ENCODE results near the gene EDNRA.

Gene EDNRA

GRCh38 chr4:147525494-147526271 is 44.8 kb downstream of the EDNRA start:
- H3K9ac ChIP-seq (ENCODE audit: low read depth, low read length), result no peak overlapping the region
- no peaks in the 10 kb centered on the region for H3K4me1 ChIP-seq (ENCODE audit: insufficient read depth, low read length)
- H3K27ac ChIP-seq (ENCODE audit: low read length), result no peak overlapping the region
- H3K4me3 ChIP-seq (ENCODE audit: low read length), result no peak overlapping the region
- H3K27me3 ChIP-seq (ENCODE audit: insufficient read depth, low read length), result no peaks in the 10 kb centered on the region
- H3K36me3 ChIP-seq (ENCODE audit: insufficient read depth, low read depth, low read length), result no peaks in the 10 kb centered on the region
- H3K9me3 ChIP-seq (ENCODE audit: insufficient read depth, low read depth, low read length), result no peaks in the 10 kb centered on the region

- no peak overlapping the region for H3K27ac ChIP-seq (ENCODE audit: low read length)
- no peak overlapping the region for H3K9ac ChIP-seq (ENCODE audit: low read depth, low read length)
- H3K4me1 ChIP-seq (ENCODE audit: insufficient read depth, low read length), result no peaks in the 10 kb centered on the region
- H3K27me3 ChIP-seq (ENCODE audit: insufficient read depth, low read length), result no peaks in the 10 kb centered on the region
- no peaks in the 10 kb centered on the region for H3K9me3 ChIP-seq (ENCODE audit: insufficient read depth, low read depth, low read length)
- H3K4me3 ChIP-seq (ENCODE audit: low read length), result no peak overlapping the region
- H3K36me3 ChIP-seq (ENCODE audit: insufficient read depth, low read depth, low read length), result no peaks in the 10 kb centered on the region
These were observed 45.4 kb downstream of the EDNRA start for GRCh38 chr4:147526272-147526654.

DNA sequence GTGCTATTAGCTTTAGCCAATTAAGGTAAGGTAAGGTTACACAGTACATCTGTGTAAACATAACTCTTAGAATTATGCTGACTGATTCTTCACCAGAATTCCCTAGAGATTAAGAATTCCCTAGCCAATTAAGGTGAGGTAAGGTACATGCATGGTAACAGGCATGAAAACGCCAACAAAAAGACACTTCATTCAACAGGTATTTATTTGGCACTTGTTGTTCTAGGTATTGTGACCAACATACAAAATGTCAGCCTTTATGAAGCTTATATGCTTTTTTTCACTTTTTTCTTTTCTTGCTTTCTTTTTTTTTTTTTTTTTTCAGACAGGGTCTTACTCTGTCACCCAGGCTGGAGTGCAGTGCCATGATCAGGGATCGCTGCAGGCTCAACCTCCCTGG is 47.2 kb downstream of the EDNRA start:
- Histone ChIP-seq H3K9me3 (ENCODE audit: insufficient read depth, low read depth, low read length) (no peaks in the 10 kb centered on the region), H3K9ac (ENCODE audit: low read depth, low read length) (no peak overlapping the region), H3K36me3 (ENCODE audit: insufficient read depth, low read depth, low read length) (no peaks in the 10 kb centered on the region), H3K4me3 (ENCODE audit: low read length) (no peak overlapping the region), H3K27ac (ENCODE audit: low read length) (no peak overlapping the region), H3K4me1 (ENCODE audit: insufficient read depth, low read length) (no peaks in the 10 kb centered on the region), H3K27me3 (ENCODE audit: insufficient read depth, low read length) (no peaks in the 10 kb centered on the region)

DNA sequence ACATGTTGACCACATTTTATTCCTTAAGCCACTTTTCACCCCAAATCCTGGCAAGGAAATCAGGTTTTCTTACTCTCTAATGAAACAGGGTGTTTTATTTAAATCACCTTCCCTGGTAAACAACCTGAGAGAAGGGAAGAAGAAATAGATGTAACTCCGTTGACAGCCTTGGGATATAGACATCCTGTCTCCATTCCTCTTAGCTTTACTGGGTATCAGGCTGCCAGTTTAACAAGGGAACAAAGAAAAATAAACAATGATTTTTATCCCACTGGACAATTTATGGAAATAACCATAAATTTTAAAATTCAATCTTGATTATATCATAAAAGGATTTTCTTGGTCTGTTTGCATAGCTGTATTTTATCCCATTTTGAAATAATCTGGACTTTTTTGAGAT is 49.2 kb downstream of the EDNRA start:
- no peaks in the 10 kb centered on the region for H3K9me3 ChIP-seq (ENCODE audit: insufficient read depth, low read depth, low read length)

GRCh38 chr4:147530723-147531122 is 49.8 kb downstream of the EDNRA start:
- Histone ChIP-seq H3K9me3 (ENCODE audit: insufficient read depth, low read depth, low read length) (no peaks in the 10 kb centered on the region), H3K36me3 (ENCODE audit: insufficient read depth, low read depth, low read length) (no peaks in the 10 kb centered on the region), H3K9ac (ENCODE audit: low read depth, low read length) (no peak overlapping the region), H3K4me1 (ENCODE audit: insufficient read depth, low read length) (no peaks in the 10 kb centered on the region), H3K4me3 (ENCODE audit: low read length) (no peak overlapping the region), H3K27ac (ENCODE audit: low read length) (no peak overlapping the region), H3K27me3 (ENCODE audit: insufficient read depth, low read length) (no peaks in the 10 kb centered on the region)

More for the DNA sequence above, 49.2 kb downstream of the EDNRA start:
- no peaks in the 10 kb centered on the region for H3K4me1 ChIP-seq (ENCODE audit: insufficient read depth, low read length)
- H3K27me3 ChIP-seq (ENCODE audit: insufficient read depth, low read length), result no peaks in the 10 kb centered on the region
- H3K9ac ChIP-seq (ENCODE audit: low read depth, low read length), result no peak overlapping the region
- no peak overlapping the region for H3K27ac ChIP-seq (ENCODE audit: low read length)
- no peaks in the 10 kb centered on the region for H3K36me3 ChIP-seq (ENCODE audit: insufficient read depth, low read depth, low read length)
- H3K4me3 ChIP-seq (ENCODE audit: low read length), result no peak overlapping the region

GRCh38 chr4:147532896-147533295 is 52.0 kb downstream of the EDNRA start:
- Histone ChIP-seq H3K27ac (ENCODE audit: low read length) (no peak overlapping the region), H3K9ac (ENCODE audit: low read depth, low read length) (no peak overlapping the region), H3K4me1 (ENCODE audit: insufficient read depth, low read length) (no peaks in the 10 kb centered on the region), H3K27me3 (ENCODE audit: insufficient read depth, low read length) (no peaks in the 10 kb centered on the region), H3K9me3 (ENCODE audit: insufficient read depth, low read depth, low read length) (no peaks in the 10 kb centered on the region), H3K4me3 (ENCODE audit: low read length) (no peak overlapping the region), H3K36me3 (ENCODE audit: insufficient read depth, low read depth, low read length) (no peaks in the 10 kb centered on the region)

DNA sequence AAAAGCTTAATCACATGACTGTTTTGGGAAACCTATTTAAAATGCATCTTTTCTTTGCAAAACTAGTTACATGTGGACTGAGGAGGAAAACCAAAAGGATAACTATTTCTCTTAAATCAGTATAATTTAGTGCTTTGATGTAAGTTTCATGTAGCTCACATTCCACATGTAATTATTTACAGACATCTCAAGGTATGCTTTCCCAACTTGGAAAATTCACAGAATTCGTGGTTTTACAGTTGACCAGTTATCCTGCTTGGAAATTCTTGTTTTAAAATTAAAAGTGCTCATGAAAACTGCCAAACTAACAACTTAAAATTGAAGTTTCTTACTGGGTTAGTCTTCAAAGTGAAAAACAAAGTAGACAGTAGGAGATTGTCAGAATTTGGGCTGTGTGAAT is 52.4 kb downstream of the EDNRA start:
- Histone ChIP-seq H3K4me1 (ENCODE audit: insufficient read depth, low read length) (no peaks in the 10 kb centered on the region), H3K9me3 (ENCODE audit: insufficient read depth, low read depth, low read length) (no peaks in the 10 kb centered on the region), H3K4me3 (ENCODE audit: low read length) (no peak overlapping the region), H3K9ac (ENCODE audit: low read depth, low read length) (no peak overlapping the region), H3K27me3 (ENCODE audit: insufficient read depth, low read length) (no peaks in the 10 kb centered on the region), H3K36me3 (ENCODE audit: insufficient read depth, low read depth, low read length) (no peaks in the 10 kb centered on the region), H3K27ac (ENCODE audit: low read length) (no peak overlapping the region)

- no peak overlapping the region for H3K27ac ChIP-seq (ENCODE audit: low read length)
- no peak overlapping the region for H3K9ac ChIP-seq (ENCODE audit: low read depth, low read length)
- H3K27me3 ChIP-seq (ENCODE audit: insufficient read depth, low read length), result no peaks in the 10 kb centered on the region
- no peak overlapping the region for H3K4me3 ChIP-seq (ENCODE audit: low read length)
- no peaks in the 10 kb centered on the region for H3K4me1 ChIP-seq (ENCODE audit: insufficient read depth, low read length)
- H3K36me3 ChIP-seq (ENCODE audit: insufficient read depth, low read depth, low read length), result no peaks in the 10 kb centered on the region
- H3K9me3 ChIP-seq (ENCODE audit: insufficient read depth, low read depth, low read length), result no peaks in the 10 kb centered on the region
These were observed 54.2 kb downstream of the EDNRA start for GRCh38 chr4:147535124-147535523.

- Histone ChIP-seq H3K27ac (ENCODE audit: low read length) (no peak overlapping the region), H3K27me3 (ENCODE audit: insufficient read depth, low read length) (no peaks in the 10 kb centered on the region), H3K9ac (ENCODE audit: low read depth, low read length) (no peak overlapping the region), H3K36me3 (ENCODE audit: insufficient read depth, low read depth, low read length) (no peaks in the 10 kb centered on the region), H3K4me3 (ENCODE audit: low read length) (no peak overlapping the region), H3K9me3 (ENCODE audit: insufficient read depth, low read depth, low read length) (no peaks in the 10 kb centered on the region), H3K4me1 (ENCODE audit: insufficient read depth, low read length) (no peaks in the 10 kb centered on the region)
These were observed 57.8 kb downstream of the EDNRA start for GRCh38 chr4:147538711-147539110.

- no peaks in the 10 kb centered on the region for H3K36me3 ChIP-seq (ENCODE audit: insufficient read depth, low read depth, low read length)
- H3K27me3 ChIP-seq (ENCODE audit: insufficient read depth, low read length), result no peaks in the 10 kb centered on the region
- no peak overlapping the region for H3K27ac ChIP-seq (ENCODE audit: low read length)
- no peaks in the 10 kb centered on the region for H3K4me1 ChIP-seq (ENCODE audit: insufficient read depth, low read length)
- no peak overlapping the region for H3K4me3 ChIP-seq (ENCODE audit: low read length)
- no peaks in the 10 kb centered on the region for H3K9me3 ChIP-seq (ENCODE audit: insufficient read depth, low read depth, low read length)
- no peak overlapping the region for H3K9ac ChIP-seq (ENCODE audit: low read depth, low read length)
These were observed 59.1 kb downstream of the EDNRA start for GRCh38 chr4:147539959-147540358.

DNA sequence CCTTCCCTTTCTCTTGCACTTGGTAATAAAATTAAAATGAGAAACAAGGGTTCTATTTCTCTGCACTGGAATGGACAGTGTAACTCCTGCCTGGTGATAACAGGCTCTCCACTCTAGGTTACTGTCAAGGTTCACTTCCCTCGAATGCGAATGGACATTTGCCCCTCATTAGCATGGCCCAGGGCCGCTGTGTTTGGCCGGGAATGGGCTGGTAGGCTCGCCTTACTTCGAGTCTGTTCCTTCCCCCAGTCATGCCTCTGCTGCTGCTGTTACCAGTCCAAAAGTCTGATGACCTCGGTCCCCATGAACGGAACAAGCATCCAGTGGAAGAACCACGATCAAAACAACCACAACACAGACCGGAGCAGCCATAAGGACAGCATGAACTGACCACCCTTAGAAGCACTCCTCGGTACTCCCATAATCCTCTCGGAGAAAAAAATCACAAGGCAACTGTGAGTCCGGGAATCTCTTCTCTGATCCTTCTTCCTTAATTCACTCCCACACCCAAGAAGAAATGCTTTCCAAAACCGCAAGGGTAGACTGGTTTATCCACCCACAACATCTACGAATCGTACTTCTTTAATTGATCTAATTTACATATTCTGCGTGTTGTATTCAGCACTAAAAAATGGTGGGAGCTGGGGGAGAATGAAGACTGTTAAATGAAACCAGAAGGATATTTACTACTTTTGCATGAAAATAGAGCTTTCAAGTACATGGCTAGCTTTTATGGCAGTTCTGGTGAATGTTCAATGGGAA is 61.5 kb downstream of the EDNRA start:
- no peak overlapping the region for H3K4me3 ChIP-seq (ENCODE audit: low read length)
- no peaks in the 10 kb centered on the region for H3K4me1 ChIP-seq (ENCODE audit: insufficient read depth, low read length)
- H3K27ac ChIP-seq (ENCODE audit: low read length), result no peak overlapping the region
- H3K9ac ChIP-seq (ENCODE audit: low read depth, low read length), result no peak overlapping the region
- no peaks in the 10 kb centered on the region for H3K27me3 ChIP-seq (ENCODE audit: insufficient read depth, low read length)
- no peaks in the 10 kb centered on the region for H3K9me3 ChIP-seq (ENCODE audit: insufficient read depth, low read depth, low read length)
- no peaks in the 10 kb centered on the region for H3K36me3 ChIP-seq (ENCODE audit: insufficient read depth, low read depth, low read length)

DNA sequence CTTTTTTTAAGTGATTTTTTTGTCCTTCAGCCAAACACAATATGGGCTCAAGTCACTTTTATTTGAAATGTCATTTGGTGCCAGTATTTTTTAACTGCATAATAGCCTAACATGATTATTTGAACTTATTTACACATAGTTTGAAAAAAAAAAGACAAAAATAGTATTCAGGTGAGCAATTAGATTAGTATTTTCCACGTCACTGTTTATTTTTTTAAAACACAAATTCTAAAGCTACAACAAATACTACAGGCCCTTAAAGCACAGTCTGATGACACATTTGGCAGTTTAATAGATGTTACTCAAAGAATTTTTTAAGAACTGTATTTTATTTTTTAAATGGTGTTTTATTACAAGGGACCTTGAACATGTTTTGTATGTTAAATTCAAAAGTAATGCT is 62.1 kb downstream of the EDNRA start:
- no peaks in the 10 kb centered on the region for H3K9me3 ChIP-seq (ENCODE audit: insufficient read depth, low read depth, low read length)
- H3K36me3 ChIP-seq (ENCODE audit: insufficient read depth, low read depth, low read length), result no peaks in the 10 kb centered on the region
- no peaks in the 10 kb centered on the region for H3K4me1 ChIP-seq (ENCODE audit: insufficient read depth, low read length)
- no peak overlapping the region for H3K27ac ChIP-seq (ENCODE audit: low read length)
- H3K27me3 ChIP-seq (ENCODE audit: insufficient read depth, low read length), result no peaks in the 10 kb centered on the region
- no peak overlapping the region for H3K9ac ChIP-seq (ENCODE audit: low read depth, low read length)
- H3K4me3 ChIP-seq (ENCODE audit: low read length), result no peak overlapping the region
